ENCODE measurements around the gene NEK11. TPM values are rescaled to one million over a fixed set of nuclear protein-coding genes. Genes with fewer than 3 reads are reported as not detected.

The NEK11 gene
- polyA plus RNA-seq, 4 donors, result 19.0 to 24.5 (median 20.4) TPM

DNA sequence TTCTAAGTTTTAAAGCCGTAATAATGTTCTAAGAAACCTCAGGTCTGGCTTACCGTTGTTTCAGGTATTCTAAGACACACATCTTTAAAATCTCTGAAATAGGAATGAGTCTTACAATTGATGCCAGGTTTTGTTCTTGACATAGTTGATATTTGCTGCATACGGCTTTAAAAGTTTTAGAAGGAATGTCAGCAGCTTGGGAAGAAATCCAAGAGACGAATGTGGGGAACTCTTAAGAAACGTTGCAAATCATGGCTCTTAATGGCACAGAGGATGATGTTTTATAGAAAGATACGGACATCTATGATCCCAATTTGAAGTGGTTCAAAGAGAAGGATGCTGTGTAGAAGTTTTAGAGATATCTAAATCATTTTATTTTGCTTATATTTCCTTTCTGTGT lies 366.4 kb downstream of the NEK11 start:
- DNase-seq (ENCODE audit: low read depth in 4 of 4, low spot score in 2 of 4), result no peak

DNA sequence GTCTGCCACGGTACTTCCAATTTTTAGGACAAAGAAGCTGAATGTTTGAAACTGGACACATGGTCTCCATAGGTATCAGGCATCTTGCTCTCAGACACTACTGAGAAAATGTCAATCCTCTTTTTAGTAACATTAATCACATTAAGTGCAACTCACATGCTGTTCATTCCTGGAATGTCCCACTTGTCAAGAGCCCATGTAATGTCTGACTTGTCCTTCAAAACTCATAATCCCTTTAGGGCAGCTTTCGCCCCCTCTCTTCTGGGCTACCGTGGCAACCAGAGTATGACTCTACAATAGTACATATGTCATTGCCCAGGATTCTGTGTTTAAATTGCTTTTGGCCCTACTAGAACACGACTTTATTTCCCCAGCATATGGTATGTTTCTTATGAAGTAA lies 367.2 kb downstream of the NEK11 start:
- DNase-seq (ENCODE audit: low read depth in 4 of 4, low spot score in 2 of 4), result no peak

DNA sequence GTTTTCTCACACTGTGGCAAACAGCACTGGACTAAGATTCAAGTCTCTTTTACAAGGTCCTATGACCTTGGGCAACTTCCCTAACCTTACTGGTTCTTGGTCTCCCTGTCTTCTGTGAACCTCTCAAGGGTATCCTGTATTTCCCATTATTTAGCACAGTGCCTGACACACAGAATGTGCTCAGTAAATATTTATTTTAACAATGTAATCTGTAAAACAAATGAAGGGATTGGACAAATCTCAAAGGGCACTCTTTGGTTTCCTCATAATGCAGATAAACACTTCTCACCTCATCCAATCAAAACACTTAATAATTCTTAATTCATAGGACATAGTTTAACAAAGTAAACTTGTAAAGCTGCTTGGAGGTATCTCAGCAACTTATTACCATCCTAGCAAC lies 367.7 kb downstream of the NEK11 start:
- DNase-seq (ENCODE audit: low read depth in 4 of 4, low spot score in 2 of 4), result no peak

DNA sequence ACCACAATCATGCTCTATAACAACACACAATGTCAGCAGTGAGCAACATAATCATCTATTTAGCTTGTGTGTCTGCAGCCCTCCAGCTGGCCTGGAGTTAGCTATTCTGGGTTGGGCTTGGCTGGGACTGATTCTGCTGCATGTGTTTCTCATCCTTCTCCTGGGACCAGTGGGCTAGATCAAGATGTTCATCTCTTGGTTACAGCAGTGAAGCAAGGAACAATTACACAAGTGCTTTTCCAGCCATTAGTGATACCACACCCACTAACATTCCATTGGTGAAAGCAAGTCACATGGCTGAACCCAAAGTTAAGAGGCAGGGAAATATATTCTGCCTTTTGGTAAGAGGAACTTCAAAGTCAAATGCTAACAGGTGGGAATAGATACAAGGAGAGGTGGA lies 369.5 kb downstream of the NEK11 start:
- no peak for DNase-seq (ENCODE audit: low read depth in 4 of 4, low spot score in 2 of 4)

DNA sequence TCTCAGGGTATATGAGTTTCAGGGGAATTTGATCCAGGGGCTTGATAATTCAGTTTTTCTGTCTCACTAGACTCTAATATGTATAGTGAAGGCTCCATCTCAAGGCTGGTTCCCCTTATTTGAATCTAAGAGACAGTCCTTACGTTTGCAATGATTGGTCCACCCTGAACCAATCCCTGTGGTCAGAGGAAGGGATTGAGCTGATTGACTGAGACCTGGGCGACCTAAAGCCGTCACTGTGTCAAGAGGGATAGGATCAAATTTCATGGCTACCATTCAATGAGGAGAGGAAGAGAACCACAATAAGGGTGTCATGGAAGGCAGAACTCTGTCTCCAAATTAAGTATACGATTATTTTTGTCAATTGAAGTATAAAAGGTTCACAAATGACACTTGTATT lies 371.2 kb downstream of the NEK11 start:
- no peak for DNase-seq (ENCODE audit: low read depth in 4 of 4, low spot score in 2 of 4)

Other genes with a start within 250 kb of the NEK11 start
- 100 to 1,000 TPM; 119 to 152 (median 124) TPM for gene ATP2C1, start 132.8 kb upstream of the NEK11 start, polyA plus RNA-seq (ENCODE audit: insufficient read length in 4 of 4)
- gene ASTE1, start 52 bp upstream of the NEK11 start, polyA plus RNA-seq (ENCODE audit: insufficient read length in 4 of 4), result 10 to 100 TPM; 12.4 to 15.9 (median 12.9) TPM

Measured in left renal cortex interstitium (tissue), 4 donors.